HCT116 (cell line): ENCODE data around the gene SH3GL2. TPM values are rescaled to one million over a fixed set of nuclear protein-coding genes. Genes with fewer than 3 reads are reported as not detected.

Experiments used
- ATAC-seq: fragments of 200-7000 bp; cut with Tn5 transposase; 2 replicates; pipeline ENCODE4 v1.9.1; 2020; ENCODE audit warnings: mild to moderate bottlenecking, moderate library complexity
- BruUV-seq: library from RNA; stranded (reverse); fragments of 400-500 nt; replicated peaks from 2 replicates; lab custom pipeline; 2021; lab: Mats Ljungman, UMichigan
- CTCF ChIA-PET: fragments of 300-600 bp; sonication (Branson Sonifier 250); formaldehyde crosslinking; loops from one replicate; lab custom pipeline; 2021; ENCODE audit warnings: antibody characterized with exemption; lab: Charles Lee
- POLR2A ChIA-PET: fragments of 300-600, 350-600 bp; sonication (Branson Sonifier 250); formaldehyde crosslinking; loops from one replicate; lab custom pipeline; 2021; ENCODE audit warnings: antibody characterized with exemption; lab: Charles Lee
- RAD21 ChIA-PET, 2 experiments: fragments of 300-600 bp; sonication (Branson Sonifier 250); formaldehyde crosslinking; loops; one replicate each; lab custom pipeline; 2023; ENCODE audit warnings: low total read pairs in 2 of 2; ENCODE audit not compliant: uncharacterized antibody in 2 of 2, unreplicated experiment in 2 of 2, low non-redundant PET in 1 of 2; lab: Charles Lee
- DNase-seq: peaks from one replicate; pipeline ENCODE4 v3.0.0-alpha.2; 2010; ENCODE audit warnings: low read depth, low spot score
- H2AFZ ChIP-seq: fragments of 200-600 bp; shearing (Covaris generic), sonication (generic); 2 replicates; pipeline ENCODE4 v1.6.1; 2017; ENCODE audit warnings: low read depth, mixed run types, mixed read lengths, antibody characterized with exemption, low read length; ENCODE audit not compliant: poor library complexity, severe bottlenecking
- H3K27ac ChIP-seq: 2 replicates; pipeline ENCODE4 v1.5.1; 2012; ENCODE audit warnings: low read depth, low read length
- H3K27me3 ChIP-seq: fragments of 200-600 bp; sonication (generic); 2 replicates; pipeline ENCODE4 v1.6.1; 2016; ENCODE audit warnings: mixed run types, low read length, mixed read lengths; ENCODE audit not compliant: insufficient read depth
- H3K36me3 ChIP-seq, 2 experiments: fragments of 200-500 bp in 1 of 2; fragments of 200-600 bp in 1 of 2; sonication (Bioruptor generic) in 1 of 2; sonication (generic) in 1 of 2; 2 replicates each; pipeline versions ENCODE4 v1.5.1 to v1.6.1; 2014 to 2016; ENCODE audit warnings: low read length in 2 of 2, inconsistent platforms in 1 of 2, mixed read lengths in 1 of 2, mixed run types in 1 of 2; ENCODE audit not compliant: insufficient read depth in 2 of 2, control insufficient read depth in 1 of 2
- H3K4me1 ChIP-seq, 2 experiments: fragments of 200-600 bp in 1 of 2; sonication (generic) in 1 of 2; 2 replicates each; pipeline versions ENCODE4 v1.5.1 to v1.6.1; 2012 to 2017; ENCODE audit warnings: low read length in 2 of 2, inconsistent platforms in 1 of 2, mild to moderate bottlenecking in 1 of 2, mixed read lengths in 1 of 2, mixed run types in 1 of 2, moderate library complexity in 1 of 2; ENCODE audit not compliant: insufficient read depth in 2 of 2, control insufficient read depth in 1 of 2
- H3K4me2 ChIP-seq: fragments of 200-600 bp; sonication (generic); 2 replicates; pipeline ENCODE4 v1.6.1; 2017; ENCODE audit warnings: mixed run types, low read length, mixed read lengths
- H3K4me3 ChIP-seq, 2 experiments: fragments of 200-600 bp in 1 of 2; sonication (generic) in 1 of 2; replicated peaks in 1 of 2; 2 replicates each; pipeline ENCODE4 v1.5.1; 2011 to 2016; ENCODE audit warnings: low read length in 2 of 2, control low read depth in 1 of 2, low read depth in 1 of 2, mild to moderate bottlenecking in 1 of 2, mixed read lengths in 1 of 2, mixed run types in 1 of 2
- H3K79me2 ChIP-seq: fragments of 200-600 bp; sonication (generic); 2 replicates; pipeline ENCODE4 v1.6.1; 2017; ENCODE audit warnings: mild to moderate bottlenecking, mixed run types, low read length, moderate library complexity, mixed read lengths; ENCODE audit not compliant: insufficient read depth
- H3K9ac ChIP-seq: fragments of 200-600 bp; sonication (generic); 2 replicates; pipeline ENCODE4 v1.6.1; 2016; ENCODE audit warnings: low read length, mixed read lengths
- H3K9me2 ChIP-seq: fragments of 200-600 bp; sonication (generic), shearing (Covaris generic); 2 replicates; pipeline ENCODE4 v1.6.1; 2017; ENCODE audit warnings: mixed run types, mild to moderate bottlenecking, moderate library complexity; ENCODE audit not compliant: insufficient read depth
- H3K9me3 ChIP-seq, 2 experiments: fragments of 200-500 bp in 1 of 2; fragments of 200-600 bp in 1 of 2; sonication (Bioruptor generic) in 1 of 2; sonication (generic) in 1 of 2; 2 replicates each; pipeline ENCODE4 v1.6.1; 2014 to 2017; ENCODE audit warnings: low read length in 2 of 2, mixed read lengths in 2 of 2, inconsistent platforms in 1 of 2, low read depth in 1 of 2, mild to moderate bottlenecking in 1 of 2, mixed run types in 1 of 2, moderate library complexity in 1 of 2; ENCODE audit not compliant: control insufficient read depth in 1 of 2, insufficient read depth in 1 of 2
- H4K20me1 ChIP-seq: fragments of 200-600 bp; sonication (generic), shearing (Covaris generic); 2 replicates; pipeline ENCODE4 v1.6.1; 2017; ENCODE audit warnings: mixed run types, mild to moderate bottlenecking, moderate library complexity; ENCODE audit not compliant: insufficient read depth
- ATF3 ChIP-seq: IDR thresholded peaks from 2 replicates; pipeline ENCODE4 v1.6.1; 2012
- CBX3 ChIP-seq: IDR thresholded peaks from 2 replicates; pipeline ENCODE4 v1.6.1; 2012; ENCODE audit warnings: low read depth
- CEBPB ChIP-seq: IDR thresholded peaks from 2 replicates; pipeline ENCODE4 v1.6.1; 2012; ENCODE audit warnings: low read depth
- EGR1 ChIP-seq: IDR thresholded peaks from 2 replicates; pipeline ENCODE4 v1.6.1; 2012; ENCODE audit warnings: low read depth
- ELF1 ChIP-seq: IDR thresholded peaks from 2 replicates; pipeline ENCODE4 v1.6.1; 2012; ENCODE audit warnings: low read depth, borderline replicate concordance
- EZH2phosphoT487 ChIP-seq: fragments of 200-600 bp; IDR thresholded peaks from 2 replicates; pipeline ENCODE4 v1.6.1; 2018; ENCODE audit warnings: antibody characterized with exemption, borderline replicate concordance
- JUND ChIP-seq: IDR thresholded peaks from 2 replicates; pipeline ENCODE4 v1.6.1; 2012
- RAD21 ChIP-seq: IDR thresholded peaks from 2 replicates; pipeline ENCODE4 v1.6.1; 2012; ENCODE audit warnings: low read depth, mild to moderate bottlenecking
- SIN3A ChIP-seq: IDR thresholded peaks from 2 replicates; pipeline ENCODE4 v1.6.1; 2012; ENCODE audit warnings: low read depth
- SP1 ChIP-seq: IDR thresholded peaks from 2 replicates; pipeline ENCODE4 v1.6.1; 2012; ENCODE audit warnings: low read depth
- intact Hi-C: fragments of 100-400 bp; cut with micrococcal nuclease; formaldehyde crosslinking; loops from 2 replicates; pipeline ENCODE4 v1.10.0; 2022
- total RNA-seq: library from RNA; stranded (reverse); gene quantifications from one replicate; pipeline ENCODE4 v1.2.1, GENCODE V29; 2021; ENCODE audit not compliant: unreplicated experiment

Gene SH3GL2
- total RNA-seq, 1 experiment from 2014 or later = not detected

- ATAC-seq (no peak), DNase-seq (no peak)
- H3K4me3 ChIP-seq = no peak overlapping the region
- no peaks in the 10 kb centered on the region for H3K36me3 ChIP-seq
- H3K27me3 ChIP-seq = peaks cover 6% of the 10 kb centered on the region; the same call in 1 of the 2 replicates
- no peaks in the 10 kb centered on the region for H3K9me3 ChIP-seq
- BruUV-seq = no TSS peak
- RAD21 ChIA-PET = no interaction called here
- no peak for TF ChIP-seq CBX3
- TF ChIP-seq RAD21 = no peak
- TF ChIP-seq ELF1 = no peak
- TF ChIP-seq SIN3A = no peak
- intact Hi-C loops = no loop called here
- no peaks in the 10 kb centered on the region for H3K4me1 ChIP-seq
- CTCF ChIA-PET = no interaction called here
- no peak overlapping the region for H3K4me2 ChIP-seq
- no peaks in the 10 kb centered on the region for H4K20me1 ChIP-seq
- POLR2A ChIA-PET = no interaction called here
- no peak overlapping the region for H2AFZ ChIP-seq
- H3K27ac ChIP-seq = no peak overlapping the region
- no peak overlapping the region for H3K9ac ChIP-seq
- no peaks in the 10 kb centered on the region for H3K79me2 ChIP-seq
- H3K9me2 ChIP-seq = no peaks in the 10 kb centered on the region
Measured at GRCh38 chr9:17609312-17610005, 30.6 kb downstream of the SH3GL2 start.

- Histone ChIP-seq H3K9me3 (no peaks in the 10 kb centered on the region), H3K4me2 (no peak overlapping the region), H2AFZ (no peak overlapping the region), H3K27me3 (peaks cover 6% of the 10 kb centered on the region; the same call in 1 of the 2 replicates), H3K36me3 (no peaks in the 10 kb centered on the region), H3K4me1 (no peaks in the 10 kb centered on the region), H3K4me3 (no peak overlapping the region), H3K79me2 (no peaks in the 10 kb centered on the region), H3K9me2 (no peaks in the 10 kb centered on the region), H3K9ac (no peak overlapping the region), H3K27ac (no peak overlapping the region), H4K20me1 (no peaks in the 10 kb centered on the region)
- TF ChIP-seq JUND = no peak
- TF ChIP-seq EZH2phosphoT487 = no peak
- no peak for TF ChIP-seq ELF1
- TF ChIP-seq CEBPB = no peak
- no peak for TF ChIP-seq SP1
- TF ChIP-seq EGR1 = no peak
- no peak for TF ChIP-seq SIN3A
- no peak for TF ChIP-seq ATF3
- POLR2A ChIA-PET = no interaction called here
- CTCF ChIA-PET = no interaction called here
- RAD21 ChIA-PET = no interaction called here
- DNase-seq = no peak
- no peak for ATAC-seq
- BruUV-seq = no TSS peak
- intact Hi-C loops = no loop called here
Measured at GRCh38 chr9:17611342-17611741, 32.5 kb downstream of the SH3GL2 start.
